Stimulated activated CD8-positive, alpha-beta memory T cell treated with anti-CD3 and anti-CD28 coated beads, Interleukin-7, amount 100 ng/mL, for 1 hour (primary cell): ENCODE data around the gene HSPA12A.

Experiments used
- DNase-seq, 2 donors: peaks; one replicate each; pipeline ENCODE4 v3.0.0-alpha.2; 2020; ENCODE audit warnings: low read depth in 2 of 2

HSPA12A gene

DNA sequence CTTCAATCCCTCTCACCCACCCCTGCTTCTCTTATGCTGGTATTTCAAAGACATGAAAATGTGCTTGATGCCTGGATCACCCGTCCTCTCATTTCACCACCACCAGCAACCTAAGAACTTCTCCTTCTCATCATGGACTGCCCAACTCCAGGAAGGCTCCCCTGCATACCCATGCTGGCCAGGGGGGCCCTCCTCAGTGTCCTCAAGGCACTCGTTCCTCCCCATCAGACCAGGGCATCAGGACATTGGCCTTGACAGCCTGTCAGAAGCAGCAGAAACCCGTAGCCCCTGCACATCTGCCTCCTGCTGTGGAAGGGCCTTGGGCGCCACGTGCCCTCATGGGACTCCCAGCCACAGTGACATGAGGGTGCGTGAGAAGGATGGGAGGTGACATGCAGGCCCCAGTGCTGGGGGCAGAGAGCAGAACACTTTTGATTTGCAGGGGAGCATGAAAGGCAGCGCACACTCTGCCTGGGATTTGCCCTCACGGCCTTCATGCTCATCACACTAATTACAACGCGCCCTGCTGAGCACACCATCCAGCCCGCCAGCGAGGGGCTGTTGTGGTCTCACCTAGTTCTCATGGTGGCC lies 1.9 kb upstream of the HSPA12A start:
- no peak for DNase-seq

- no peak for DNase-seq
These were observed 1.1 kb upstream of the HSPA12A start for GRCh38 chr10:116743266-116744064.

DNA sequence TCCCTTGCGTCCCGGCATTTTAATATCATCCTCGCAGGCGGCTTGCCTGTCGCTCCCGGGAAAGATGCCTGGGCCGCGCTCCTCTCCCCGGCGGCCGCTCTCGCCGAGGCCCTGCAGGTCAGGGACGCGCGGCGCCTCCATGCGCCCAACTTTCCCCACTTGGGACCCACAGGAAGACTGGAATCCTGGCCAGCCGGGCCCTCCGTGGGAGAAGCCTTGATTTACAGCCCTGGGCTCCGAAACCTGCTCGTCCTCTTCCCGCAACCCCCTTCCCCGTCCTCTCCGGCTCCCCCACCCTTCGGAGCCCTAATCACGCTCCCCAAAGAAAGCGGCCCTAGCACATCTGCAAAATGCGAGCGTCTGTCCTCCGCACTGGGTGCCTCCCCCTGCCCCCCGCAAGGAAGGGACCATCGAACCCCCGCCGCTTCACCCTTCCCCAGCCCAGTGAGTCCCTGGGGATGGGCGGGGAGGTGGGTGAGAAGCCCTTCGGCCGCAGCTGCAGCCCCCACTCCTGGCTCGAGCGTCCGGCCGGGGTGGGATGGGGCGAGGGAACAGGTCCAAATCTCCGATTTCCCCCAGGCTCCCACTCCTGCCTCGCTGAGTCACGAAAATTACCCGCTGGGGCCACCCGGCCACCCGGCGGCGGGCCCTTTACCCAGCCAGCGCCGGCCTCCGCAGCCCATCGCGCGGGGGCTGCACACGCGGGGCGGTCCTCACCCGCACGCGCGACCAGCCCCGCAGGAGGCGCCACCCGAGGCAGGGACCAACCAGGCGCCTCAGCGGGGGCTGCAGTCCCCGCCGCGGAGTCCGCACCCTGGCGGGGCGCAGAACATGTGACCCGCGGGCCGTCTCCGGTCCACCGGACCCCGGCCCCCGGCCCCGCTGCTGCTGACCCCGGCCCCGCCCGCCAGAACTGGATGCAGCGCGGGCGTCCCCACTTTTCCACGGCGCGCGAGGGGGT lies 695 bp downstream of the HSPA12A start:
- DNase-seq: no peak

DNA sequence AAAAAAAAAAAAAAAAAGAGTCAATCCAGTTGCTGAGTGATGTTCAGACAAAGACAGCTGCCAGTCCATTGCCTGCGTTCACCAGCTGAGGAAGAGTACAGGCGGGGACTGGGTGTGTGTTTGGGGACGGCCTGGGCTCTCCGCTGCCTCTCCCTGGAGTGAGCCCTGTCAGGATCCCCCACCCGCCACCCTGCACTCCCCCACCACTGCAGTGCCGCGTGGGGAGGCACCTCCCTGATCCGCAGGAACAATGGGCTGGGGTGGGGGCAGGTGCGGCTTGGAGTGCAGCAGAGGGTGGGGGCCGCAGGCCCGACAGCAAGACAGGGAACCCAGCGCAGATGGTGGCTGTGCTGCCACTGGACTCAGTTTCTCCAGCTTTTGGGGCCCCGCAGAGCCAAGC lies 1.4 kb downstream of the HSPA12A start:
- no peak for DNase-seq

DNA sequence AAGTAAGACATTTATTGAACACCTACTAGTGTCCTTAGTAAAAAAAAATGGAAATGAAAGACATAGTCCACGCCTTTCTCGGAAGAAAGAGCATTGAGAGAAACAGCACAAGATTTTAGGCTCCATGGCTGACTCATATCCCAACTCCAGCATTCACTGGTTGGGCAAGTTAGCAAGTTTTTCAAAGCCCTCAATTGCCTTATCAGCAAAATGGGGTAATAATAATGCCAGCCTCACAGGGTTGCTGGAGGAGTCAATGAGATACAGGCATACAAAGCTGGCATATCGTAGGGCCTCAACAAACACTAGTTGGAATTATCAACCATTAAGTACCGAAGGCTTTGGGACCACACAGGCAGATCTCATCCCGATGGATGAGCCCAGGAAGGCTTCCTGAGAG lies 4.0 kb downstream of the HSPA12A start:
- DNase-seq: no peak

DNA sequence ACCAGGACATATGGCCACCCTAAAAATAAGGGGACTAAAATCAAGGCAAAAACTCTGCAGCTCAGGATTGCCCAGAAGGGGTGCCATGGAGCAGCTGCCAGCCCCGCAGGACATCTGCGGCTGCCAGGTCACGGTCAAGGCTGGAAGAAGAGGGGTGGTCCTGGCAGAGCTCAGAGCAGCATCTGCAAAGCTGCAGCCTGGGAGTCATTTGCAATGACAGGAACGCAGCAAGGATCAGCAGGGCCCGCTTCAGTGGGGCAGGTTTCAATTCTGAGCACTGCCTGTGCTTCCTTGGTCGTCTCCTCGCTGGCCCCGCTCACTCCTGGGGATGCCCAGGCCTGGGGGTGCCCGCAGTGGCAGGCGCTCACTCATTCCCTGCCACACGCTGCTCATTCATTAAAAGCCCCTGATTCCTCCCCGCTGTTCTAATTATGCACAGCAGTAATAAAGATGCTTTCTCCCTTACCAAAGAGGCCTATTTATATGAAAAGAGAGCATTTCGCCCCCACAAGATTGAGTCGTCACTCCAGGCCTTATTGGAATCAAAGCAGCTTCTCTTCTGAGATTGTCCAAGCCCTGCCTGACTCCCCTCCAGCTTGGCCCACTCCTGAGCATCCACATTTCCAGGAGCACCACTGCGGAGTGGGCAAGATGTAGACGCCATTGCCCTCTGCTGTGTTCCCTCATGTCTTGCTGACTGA lies 4.6 kb downstream of the HSPA12A start:
- no peak for DNase-seq

GRCh38 chr10:116733566-116733965 lies 8.8 kb downstream of the HSPA12A start:
- DNase-seq: no peak

DNA sequence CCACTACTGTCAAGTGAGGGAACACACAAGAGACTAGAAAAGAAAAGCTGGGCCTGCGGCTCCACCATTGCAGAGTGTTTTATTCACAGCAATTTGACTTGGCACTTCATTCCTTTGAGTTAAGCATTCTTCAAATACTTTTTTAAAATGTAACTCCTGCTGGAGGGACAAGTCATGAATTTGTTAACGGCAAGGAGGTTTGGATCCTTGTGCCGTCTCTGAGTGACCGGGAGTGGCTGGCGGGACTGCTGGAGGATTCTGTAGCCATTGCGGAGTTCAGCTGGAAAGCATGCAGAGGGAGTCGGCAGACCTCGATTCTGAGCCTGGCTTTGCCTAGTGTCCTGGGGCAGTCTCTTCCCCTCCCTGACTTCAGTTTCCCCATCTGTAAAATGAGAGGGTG lies 9.8 kb downstream of the HSPA12A start:
- DNase-seq: no peak

DNA sequence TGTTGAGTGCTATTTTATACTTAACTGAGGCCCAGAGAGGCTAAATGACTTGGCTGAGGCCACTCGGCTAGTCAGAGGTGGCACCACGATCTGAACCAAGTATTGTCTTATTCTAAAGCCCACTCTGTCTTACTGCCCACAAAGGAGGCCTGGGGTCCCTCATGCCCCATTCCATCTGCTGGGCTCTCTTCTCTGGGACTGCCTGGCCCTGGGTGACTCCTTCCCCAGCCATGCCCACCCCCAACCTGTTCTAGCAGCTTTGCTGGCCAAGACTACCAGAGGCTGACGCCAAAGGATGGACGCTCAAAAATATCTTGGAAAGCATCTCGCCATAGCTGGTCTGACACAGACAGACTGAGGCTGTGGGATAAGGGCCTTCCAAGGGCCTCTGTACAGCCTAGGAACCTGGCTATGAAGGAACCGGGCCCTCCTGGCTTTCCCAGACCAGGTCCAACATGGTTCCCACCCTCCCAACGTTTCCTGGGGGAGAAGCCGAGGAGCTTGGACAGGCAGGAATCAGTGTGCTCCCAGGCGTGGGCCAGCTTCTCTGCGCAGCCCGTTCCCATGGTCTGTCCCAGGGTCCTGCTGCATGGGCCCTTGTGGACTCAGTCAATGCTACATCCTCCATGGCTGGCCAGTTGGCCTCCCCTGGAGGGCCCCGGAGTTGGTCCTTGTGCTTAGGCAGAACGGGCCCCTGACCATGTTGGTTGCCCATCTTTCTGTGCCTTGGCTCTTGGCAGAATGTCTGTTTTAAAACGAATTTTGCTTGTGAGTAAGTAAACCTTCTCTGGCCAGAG lies 11.7 kb downstream of the HSPA12A start:
- DNase-seq: no peak

DNA sequence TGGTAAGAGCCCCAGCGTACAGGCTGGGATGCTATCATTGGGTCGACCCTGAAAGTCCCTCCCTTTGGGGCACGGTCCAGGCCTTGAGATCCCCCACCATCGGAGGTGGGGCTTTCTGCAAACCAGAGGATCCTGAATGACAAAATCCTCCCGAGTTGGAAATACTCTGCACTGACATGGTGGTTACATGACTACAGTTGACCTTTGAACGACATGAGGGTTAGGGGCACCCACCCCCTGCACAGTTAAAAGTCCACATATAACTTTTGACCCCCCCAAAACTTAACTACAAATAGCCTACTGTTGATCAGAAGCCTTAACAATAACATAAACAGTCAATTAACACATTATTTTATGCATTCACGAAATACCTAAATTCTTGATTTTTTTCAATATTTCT lies 13.1 kb downstream of the HSPA12A start:
- DNase-seq: no peak

DNA sequence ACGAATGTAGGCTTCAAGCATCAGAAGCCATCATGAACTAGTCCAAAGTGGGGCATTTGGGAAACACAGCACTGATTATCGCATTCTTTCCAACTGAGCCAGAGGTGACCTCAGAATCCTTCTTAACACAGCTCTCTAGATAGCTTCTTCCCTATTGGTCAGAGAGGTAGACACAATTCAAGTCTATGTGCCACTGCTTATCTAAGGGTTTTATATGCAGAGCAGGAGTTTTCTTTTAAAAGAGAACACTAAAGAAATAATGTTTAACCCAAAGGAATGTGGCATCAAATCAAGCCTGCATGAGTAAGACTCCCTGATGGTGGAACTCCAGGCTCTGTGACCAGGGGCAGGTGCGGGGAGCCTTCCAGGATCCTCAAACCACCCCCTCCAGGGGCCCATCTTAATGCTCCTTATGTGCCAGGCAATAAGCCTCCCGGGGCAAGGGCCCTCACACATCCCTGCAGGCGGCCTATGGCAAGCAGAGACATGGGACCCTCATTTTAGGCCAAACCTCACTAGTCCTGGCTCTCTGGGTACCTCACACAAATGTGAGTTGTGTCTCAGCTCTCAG lies 13.8 kb downstream of the HSPA12A start:
- DNase-seq: no peak

GRCh38 chr10:116723428-116724281 lies 18.7 kb downstream of the HSPA12A start:
- DNase-seq: peak in 1 of 2 donors; percentile 8

GRCh38 chr10:116722736-116723427 lies 19.5 kb downstream of the HSPA12A start:
- DNase-seq: no peak

DNA sequence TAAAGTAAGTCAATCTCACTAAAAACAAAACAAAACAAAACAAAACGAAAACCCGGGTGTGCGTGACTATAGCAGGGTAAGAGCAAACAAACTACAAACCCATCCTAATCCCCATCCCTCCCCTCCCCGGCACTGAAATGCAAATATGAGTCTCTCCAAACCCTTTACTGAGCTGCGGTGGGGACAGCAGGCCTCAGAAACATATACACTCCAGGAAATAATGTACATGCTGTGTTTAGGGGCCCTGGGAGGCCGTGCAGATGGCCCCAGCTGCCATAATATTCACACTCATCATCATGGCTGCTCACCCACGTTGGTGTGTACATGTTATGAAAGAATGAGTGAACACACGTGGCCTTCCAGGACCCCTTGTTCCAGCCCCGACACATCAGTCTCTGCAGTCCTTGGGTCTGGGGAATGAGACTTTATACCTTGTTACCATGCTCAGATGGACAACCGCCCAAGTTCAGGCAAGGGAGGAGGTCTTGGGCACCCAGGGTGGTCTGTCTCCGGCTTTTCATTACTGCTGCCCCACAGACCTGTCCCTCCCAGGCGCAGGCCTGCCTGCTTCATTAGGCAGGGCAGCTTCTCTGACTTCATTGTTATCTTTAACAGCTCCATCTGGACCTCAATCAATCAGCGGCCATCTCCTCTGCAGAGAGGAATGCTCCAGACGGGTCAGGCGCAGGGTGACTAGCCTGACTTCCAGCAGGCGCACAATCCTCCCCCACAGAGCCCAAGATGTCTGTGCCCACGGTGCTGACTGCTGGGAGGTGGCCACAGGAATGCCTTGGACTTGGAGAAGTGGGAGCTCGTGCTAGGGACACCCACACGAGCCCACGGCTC lies 20.6 kb downstream of the HSPA12A start:
- DNase-seq: no peak

DNA sequence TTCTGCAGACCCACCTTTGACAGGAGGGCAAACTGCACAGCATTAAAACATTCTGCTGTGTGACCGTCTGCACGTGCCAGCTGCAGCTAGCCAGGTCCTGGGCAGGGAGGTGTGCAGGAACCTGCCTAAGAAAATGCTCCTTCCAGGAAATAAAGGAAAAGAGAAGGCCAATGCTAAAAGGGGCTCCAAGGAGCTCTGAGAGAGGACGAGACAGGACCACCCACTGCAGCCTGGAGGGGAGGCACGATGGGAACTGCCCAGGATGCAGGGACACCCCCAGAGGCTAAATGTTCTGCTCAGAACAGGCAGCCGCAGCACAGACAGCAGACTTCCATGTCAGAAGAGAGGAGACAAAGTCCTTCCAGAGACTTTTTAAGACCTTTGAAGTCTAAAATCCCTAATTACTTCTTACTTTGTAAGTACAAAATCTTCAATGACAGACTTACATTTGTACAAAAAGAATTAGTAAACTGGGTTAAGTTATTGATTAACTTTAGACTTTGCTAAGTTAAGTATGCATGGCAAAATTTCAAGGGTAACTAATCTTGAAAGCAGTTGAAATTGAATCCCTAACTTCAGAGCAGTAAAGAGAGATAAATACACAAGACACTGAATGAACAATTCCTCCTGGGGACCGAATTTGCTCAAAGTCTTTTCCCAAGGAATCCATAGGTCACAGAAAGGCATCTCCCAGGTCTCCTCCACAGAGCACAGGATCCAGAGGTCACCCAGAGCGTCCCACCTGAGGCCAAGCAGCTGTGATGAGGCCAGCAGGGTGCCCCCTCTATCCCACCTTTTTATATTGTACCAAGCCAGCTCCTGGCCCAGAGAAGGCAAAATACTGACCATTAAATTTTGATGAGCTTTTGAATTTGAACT lies 21.5 kb downstream of the HSPA12A start:
- DNase-seq: no peak

DNA sequence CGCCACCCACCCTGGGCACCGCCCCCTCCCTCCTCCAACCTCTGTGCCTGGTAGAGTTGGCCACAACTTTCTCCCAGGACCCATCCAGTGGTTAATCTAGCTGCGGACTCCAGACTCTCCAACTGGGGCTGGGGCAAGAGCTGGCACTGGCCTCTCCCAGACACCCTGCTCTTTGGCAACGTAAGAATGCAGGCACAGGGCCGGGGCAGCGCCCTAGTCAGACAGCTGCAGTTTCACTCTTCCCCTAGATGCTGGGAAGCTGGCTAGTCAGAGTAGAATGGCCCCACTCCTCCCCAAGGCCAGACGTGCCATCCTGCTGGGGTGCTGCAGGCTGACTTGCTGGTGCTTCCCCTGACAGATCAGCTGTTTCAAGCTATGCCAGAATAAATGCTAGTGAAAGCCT lies 22.1 kb downstream of the HSPA12A start:
- no peak for DNase-seq

GRCh38 chr10:116719804-116720203 lies 22.6 kb downstream of the HSPA12A start:
- no peak for DNase-seq
